NCI-H82 treated with DMSO at 0.1 percent for 48 hours (cell line): ENCODE results near the gene LDAH.

Source experiments
- DNase-seq: peaks from one replicate; lab custom pipeline; 2025; ENCODE audit not compliant: unreplicated experiment; lab: John Stamatoyannopoulos, UW

The LDAH gene

DNA sequence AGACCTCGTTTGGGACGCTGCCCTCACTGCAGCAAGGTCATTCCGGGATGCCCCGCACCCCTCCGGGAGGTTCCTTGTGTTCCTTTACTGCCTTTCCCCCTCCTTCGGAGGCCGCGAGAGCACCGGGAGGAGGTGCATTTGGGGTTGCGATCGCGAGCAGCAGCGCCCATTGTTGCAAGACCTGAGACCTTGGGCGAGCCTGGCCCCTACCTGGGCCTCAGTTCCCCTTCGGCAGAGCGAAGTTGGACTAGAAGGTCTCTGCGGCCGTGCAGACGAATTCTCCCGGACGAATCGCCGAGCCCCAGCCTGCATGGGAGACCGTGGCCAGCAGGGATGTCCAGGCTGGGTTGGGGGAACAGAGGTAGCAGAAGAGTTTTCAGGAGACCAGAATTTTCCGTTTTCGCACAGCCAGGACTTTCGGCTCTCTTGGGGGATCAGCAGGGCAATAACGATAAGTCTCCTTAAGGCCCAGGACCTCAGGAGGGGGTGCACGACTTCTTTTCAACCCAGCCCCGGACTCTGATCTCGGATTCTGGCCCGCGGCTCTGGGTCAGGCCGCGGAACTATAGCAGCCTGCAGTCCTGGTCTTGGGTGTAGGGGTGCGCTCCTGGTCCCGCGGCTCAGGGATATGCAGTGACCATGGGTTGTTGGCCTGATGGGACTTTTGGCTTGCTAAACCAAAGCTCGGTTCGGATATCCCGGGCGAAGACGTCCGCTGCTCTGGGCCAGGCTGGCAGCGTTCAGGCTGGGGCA is 153.2 kb downstream of the LDAH start:
- no peak for DNase-seq

DNA sequence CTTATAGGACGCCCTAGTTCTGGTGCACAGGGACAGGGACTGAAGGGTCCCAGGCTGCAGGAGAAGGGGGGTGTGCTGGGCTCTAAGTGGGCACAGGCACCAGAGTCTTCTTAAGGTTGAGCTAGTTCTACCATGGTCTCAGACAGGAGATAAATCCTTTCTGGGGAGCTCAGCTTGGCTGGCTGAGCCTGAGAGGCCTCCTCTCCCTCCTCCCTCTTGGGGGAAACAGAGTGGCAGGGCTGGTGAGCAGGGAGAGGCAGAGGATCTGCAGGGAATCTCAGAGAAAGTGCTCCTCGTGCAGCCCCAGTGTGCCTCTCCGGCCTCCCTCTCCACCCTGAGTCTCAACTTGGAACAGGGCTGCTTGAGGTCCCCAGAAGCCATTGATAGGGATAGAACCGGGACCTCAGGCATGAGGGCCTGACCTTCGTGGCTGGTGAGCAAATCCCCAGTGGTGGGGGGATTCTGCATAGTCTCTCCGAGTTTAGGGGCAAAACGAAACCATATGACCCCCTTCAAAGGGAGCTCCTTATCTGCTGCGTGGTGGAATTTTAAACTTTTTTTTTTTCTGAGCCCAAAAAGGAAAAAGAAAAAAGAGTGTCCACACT is 153.9 kb downstream of the LDAH start:
- no peak for DNase-seq

DNA sequence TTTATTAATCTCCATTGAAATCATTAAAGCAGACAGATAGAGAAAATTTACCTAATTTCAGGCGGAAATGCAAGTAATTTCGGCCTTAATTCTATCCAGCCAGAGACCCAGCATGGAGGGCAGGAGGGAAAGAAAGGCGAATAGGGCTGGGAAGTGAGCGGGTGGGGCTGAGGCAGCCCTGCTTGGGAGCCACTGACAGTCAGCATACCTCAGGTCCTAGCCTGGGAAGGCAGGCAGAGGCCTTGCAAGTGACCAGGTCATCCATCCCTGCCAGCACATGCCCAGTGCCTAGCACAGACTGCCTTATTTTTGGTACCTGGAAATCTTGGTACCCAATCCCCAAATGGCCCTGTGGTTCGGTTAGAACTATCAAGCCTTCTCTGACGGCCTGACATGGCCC is 154.4 kb downstream of the LDAH start:
- DNase-seq = no peak

DNA sequence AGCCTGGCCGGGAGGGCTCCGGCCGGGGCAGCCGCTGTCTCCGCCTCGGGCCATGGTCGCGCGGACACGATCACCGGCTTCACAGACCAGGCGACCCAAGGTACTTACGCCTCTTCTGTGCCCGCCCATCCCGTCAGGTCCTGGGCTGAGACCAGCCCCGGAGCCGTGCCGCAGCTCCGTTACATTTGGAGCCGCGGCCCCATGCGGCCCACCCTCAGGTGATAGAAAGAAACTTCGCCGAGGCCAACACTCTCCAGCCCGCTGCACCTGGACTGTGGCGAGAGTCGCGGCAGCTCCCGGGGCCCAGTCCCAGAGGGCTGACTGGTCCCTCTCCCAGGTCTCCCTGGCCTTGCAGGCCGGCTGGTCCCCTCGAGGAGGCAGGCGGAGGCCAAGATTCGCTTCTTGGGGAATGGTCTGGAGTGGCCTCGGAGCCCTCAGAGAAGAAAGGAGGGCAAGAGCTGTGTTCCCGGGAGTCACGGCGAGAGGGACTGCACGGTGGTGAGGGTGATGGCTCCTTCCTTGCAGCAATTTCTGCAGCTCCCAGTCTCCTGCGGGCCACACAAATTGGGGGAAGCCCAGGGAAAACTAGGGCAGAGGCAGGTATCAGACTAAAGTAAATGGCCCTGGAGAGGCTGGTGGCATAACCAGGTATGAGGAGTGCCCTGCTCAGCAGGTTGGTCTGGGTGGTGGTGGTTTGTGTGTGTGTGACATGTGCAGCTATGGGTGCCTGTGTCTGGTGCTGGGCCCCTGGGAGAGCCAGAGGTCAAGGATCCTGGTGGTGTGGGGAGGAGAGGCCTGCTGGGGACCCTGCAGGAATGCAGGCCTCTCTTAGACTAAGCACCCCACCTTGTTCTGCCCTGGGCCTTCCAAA is 155.1 kb downstream of the LDAH start:
- no peak for DNase-seq

DNA sequence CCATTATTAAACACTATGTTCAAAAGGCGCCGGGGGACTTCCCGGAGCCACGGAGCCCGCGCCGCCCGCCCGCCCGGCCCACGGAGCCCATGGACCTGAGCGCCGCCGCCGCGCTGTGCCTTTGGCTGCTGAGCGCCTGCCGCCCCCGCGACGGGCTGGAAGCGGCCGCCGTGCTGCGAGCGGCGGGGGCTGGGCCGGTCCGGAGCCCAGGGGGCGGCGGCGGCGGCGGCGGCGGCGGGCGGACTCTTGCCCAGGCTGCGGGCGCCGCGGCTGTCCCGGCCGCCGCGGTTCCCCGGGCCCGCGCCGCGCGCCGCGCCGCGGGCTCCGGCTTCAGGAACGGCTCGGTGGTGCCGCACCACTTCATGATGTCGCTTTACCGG is 155.8 kb downstream of the LDAH start:
- DNase-seq = no peak

GRCh38 chr2:20666304-20667150 is 156.4 kb downstream of the LDAH start, which contains the start of gene GDF7:
Gene GDF7, plus strand, starts transcription at chr2:20667144. Its CDS starts 96 bp downstream, at chr2:20667240.
- DNase-seq = no peak

DNA sequence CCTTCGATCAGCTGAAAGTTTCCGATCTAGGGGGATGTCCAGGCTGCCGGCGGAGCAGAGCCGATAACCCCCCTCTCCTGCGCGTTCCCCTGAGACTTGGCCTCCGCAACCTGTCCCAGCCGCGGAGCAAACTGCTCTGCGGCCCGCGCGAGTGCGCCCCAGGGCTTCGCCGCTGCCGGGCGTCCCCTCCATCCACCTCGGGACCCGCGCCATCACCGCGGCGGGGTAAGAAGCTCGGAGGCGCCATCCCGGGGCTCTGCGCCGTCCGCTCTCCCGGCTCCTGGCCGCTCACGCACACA is 156.9 kb downstream of the LDAH start:
- no peak for DNase-seq

- no peak for DNase-seq
These were observed 157.5 kb downstream of the LDAH start for GRCh38 chr2:20665243-20666004.

GRCh38 chr2:20664431-20665242 is 158.3 kb downstream of the LDAH start:
- DNase-seq = no peak

GRCh38 chr2:20664071-20664390 is 158.9 kb downstream of the LDAH start:
- DNase-seq = no peak

GRCh38 chr2:20663196-20664070 is 159.5 kb downstream of the LDAH start:
- DNase-seq = no peak

DNA sequence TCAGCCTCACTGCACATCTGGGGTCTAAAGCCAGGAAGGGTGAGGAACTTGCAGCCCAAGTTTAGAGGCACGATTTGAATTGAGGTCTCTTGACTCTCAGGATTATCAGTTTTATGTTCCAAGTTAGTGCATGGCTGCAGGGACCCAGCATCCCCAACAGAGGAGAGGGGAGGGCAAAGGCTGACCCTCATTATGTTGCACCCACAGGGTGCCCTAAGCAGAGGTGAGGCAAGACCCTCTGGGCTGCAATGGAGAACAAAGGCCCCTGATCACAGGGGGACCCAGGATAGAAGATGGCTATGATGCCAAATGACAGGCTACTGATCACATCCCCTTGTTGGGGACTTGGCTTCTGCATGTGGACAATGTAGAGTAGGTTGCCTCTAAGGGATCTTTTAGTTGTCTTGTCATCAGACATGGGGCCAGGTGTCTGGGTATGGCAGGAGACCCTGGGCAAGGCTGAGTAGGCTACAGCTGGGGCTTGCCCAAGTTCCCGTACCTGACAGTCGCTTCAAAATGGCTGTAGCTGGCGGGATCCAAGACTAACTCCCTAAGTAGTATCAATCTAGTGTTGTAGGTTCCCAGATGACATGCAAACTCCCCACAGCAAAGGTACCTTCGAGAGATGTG is 160.5 kb downstream of the LDAH start:
- no peak for DNase-seq

DNA sequence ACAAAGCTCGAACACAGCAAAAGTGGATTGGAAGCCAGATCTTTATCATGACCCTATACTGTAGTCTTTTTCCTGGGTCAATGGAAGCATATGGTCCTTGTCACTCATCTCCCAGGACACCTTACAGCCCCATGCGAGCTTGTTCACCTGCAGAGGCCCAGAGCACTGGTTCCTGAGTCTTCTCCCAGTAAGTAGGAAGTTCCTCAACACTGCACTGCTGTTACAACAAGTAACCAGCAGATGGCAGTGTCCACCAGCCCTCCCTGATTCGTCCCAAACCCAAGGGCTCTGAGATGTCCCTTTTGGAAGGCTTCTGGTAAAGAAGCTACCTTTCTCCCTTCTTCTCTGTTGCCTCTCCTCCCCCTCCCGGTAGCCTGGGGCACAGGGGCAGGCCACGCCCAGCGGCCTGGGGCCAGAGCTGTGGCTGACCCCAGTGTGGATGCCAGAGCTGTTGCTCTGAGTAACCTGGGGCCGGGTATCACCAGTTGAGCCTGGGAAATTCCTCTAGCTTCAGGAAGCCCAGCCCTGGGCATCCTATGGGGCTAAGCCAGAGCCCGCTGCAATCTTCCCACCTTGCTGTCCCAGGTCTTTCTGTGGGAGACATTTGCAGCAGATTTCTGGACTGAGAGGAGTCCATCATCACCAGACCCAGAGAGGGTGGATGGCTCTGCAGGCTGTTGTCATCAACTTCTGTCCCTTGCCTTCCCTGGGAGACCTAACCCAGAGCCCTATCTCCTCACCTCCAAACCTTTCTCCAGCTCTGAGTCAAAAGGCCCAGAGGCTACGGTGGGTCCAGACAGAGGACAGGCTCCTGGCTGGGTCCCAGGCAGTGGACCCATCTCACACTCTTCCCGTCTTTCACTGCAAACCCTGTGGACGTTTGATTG is 161.2 kb downstream of the LDAH start:
- no peak for DNase-seq

DNA sequence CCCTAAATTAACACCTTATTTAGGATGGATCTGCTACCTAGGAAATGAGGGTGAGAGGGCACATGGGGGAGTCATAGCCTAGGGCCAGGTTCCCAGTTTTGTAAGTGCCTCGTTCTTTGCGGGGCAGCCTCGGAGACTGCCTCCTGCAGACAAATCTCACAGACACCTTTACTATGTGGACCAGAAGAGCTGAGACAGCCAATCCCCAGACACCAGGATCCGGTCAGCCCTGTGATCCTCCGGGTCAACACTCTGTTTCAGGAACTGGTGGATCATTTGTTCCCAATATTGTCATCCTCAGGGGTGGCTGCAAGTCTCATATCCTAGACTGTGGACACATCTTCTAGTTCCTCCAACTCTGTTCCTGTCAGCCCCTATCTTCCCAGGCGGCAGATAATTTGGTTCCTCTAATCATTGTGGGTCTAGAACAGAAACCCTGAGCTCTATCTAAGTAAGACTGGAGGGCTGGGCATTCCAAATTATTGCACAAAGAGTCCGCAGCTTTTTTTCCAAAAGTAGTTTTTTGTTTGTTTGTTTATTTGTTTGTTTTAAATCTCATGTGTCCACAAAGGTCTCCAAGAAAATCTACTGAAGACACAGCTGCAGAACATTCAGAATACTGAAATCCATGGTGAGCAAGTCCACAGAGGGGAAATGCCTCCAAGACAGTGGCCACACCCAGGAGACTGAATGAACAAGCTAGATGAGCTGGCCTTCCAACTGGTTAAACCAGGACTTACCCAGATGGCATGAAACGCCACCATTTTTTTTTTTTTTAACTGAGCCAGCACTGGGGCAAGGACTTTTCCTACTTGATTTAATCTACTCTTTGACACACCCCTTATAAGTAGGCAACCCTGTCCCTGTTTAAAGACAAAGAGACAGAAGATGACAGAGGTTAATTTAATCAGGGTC is 162.1 kb downstream of the LDAH start:
- no peak for DNase-seq

DNA sequence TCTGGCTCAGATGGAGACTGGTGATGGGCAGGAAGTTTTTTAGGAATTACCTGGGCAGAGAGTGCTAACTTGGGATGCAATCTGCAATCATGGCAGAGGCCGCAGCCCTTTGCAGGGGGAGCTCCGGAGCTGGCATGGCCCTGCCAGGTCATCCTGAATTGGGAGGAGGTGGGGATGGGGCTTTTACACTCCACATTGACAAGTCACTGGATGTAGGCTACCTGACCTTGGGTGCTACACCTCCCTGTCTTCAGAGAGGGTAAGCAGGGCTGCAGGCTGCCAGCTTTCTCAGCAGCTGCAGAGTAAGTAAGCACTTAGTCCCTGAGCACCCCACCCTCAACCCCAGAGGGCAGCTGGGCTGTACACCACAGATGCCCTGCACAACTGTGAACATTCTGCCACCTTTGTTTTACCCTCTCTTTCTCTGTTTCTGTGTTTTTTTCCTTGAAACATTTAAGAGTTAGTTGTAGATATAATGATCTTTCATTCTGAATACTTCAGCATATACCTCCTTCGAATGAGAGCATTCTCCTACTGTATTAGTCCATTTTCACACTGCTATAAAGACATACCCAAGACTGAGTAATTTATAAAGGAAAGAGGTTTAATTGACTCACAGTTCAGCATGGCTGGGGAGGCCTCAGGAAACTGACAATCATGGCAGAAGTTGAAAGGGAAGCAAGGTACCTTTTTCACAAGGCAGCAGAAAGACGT is 165.2 kb downstream of the LDAH start:
- no peak for DNase-seq

GRCh38 chr2:20656561-20656960 is 166.3 kb downstream of the LDAH start:
- no peak for DNase-seq
